ENCODE data around the gene PSME4. TPM values are rescaled to one million over a fixed set of nuclear protein-coding genes. Genes with fewer than 3 reads are reported as not detected.

The PSME4 gene
- total RNA-seq, 1 donor from 2014 or later, result 63.6 TPM

GRCh38 chr2:54008439-54008838 is 37.6 kb upstream of the PSME4 start:
- Histone ChIP-seq H3K4me3 (no peak overlapping the region), H3K27me3 (ENCODE audit: low read depth) (no peaks in the 10 kb centered on the region), H3K4me1 (no peaks in the 10 kb centered on the region), H3K36me3 (no peaks in the 10 kb centered on the region), H3K27ac (replicated peaks) (no peak overlapping the region), H3K9me3 (replicated peaks) (no peaks in the 10 kb centered on the region)
- TF ChIP-seq, protein P1, sequence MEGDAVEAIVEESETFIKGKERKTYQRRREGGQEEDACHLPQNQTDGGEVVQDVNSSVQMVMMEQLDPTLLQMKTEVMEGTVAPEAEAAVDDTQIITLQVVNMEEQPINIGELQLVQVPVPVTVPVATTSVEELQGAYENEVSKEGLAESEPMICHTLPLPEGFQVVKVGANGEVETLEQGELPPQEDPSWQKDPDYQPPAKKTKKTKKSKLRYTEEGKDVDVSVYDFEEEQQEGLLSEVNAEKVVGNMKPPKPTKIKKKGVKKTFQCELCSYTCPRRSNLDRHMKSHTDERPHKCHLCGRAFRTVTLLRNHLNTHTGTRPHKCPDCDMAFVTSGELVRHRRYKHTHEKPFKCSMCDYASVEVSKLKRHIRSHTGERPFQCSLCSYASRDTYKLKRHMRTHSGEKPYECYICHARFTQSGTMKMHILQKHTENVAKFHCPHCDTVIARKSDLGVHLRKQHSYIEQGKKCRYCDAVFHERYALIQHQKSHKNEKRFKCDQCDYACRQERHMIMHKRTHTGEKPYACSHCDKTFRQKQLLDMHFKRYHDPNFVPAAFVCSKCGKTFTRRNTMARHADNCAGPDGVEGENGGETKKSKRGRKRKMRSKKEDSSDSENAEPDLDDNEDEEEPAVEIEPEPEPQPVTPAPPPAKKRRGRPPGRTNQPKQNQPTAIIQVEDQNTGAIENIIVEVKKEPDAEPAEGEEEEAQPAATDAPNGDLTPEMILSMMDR (IDR thresholded peaks at IDR 0.05; ENCODE audit: borderline replicate concordance), result no peak
- intact Hi-C loops (cut with micrococcal nuclease), result no loop called here
- no peak for DNase-seq

DNA sequence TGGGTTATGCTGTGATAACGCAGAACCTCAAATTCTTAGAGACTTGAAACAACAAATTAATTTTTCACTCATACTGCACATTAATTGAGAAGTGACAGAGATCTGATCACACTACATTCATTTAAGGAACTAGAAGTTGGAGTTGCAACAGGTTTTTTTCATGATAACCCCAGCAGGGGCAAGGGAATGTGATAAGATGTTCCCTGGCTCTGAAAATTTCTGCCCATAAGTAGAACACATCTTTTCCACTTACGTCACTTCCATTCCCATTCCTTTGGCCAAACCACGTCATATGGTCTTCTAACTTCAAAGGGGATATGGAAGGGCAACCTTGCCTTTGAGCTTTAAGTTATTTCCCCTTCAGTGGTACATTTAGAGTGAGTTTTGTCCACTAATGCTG is 29.7 kb upstream of the PSME4 start:
- no peaks in the 10 kb centered on the region for H3K9me3 ChIP-seq (replicated peaks)
- no peak overlapping the region for H3K4me3 ChIP-seq
- DNase-seq, result no peak
- H3K27ac ChIP-seq (replicated peaks), result peak overlapping the region; percentile 71
- intact Hi-C loops (cut with micrococcal nuclease), result no loop called here
- no peaks in the 10 kb centered on the region for H3K27me3 ChIP-seq (ENCODE audit: low read depth)
- H3K4me1 ChIP-seq, result peaks cover 19% of the 10 kb centered on the region
- no peaks in the 10 kb centered on the region for H3K36me3 ChIP-seq
- TF ChIP-seq, protein P1 (IDR thresholded peaks at IDR 0.05; ENCODE audit: borderline replicate concordance), result no peak

GRCh38 chr2:54000122-54000521 is 29.3 kb upstream of the PSME4 start:
- TF ChIP-seq, protein P1 (IDR thresholded peaks at IDR 0.05; ENCODE audit: borderline replicate concordance), result no peak
- no peak for DNase-seq
- H3K9me3 ChIP-seq (replicated peaks), result no peaks in the 10 kb centered on the region
- H3K4me1 ChIP-seq, result peaks cover 19% of the 10 kb centered on the region
- no peaks in the 10 kb centered on the region for H3K36me3 ChIP-seq
- H3K27ac ChIP-seq (replicated peaks), result peak overlapping the region; percentile 71
- no peaks in the 10 kb centered on the region for H3K27me3 ChIP-seq (ENCODE audit: low read depth)
- intact Hi-C loops (cut with micrococcal nuclease), result no loop called here
- no peak overlapping the region for H3K4me3 ChIP-seq

DNA sequence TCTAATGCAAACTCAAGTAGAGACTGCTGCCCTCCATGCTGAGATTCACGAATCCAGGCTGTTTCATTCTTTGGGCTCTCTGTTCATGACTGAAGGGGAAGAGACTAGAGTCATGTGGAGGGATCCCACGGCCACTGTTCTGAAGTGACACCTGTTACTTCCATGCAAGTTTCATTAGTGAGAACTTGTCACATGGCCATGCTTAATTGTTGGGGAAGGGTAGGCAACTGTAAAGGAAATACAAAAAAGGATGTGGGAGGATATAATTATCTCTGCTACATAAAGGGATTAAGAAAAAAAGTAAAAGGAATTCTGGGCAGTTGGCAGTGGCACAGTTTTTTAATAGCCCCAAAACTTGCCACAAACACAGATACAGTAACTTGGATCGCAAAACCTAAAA is 28.0 kb upstream of the PSME4 start:
- Histone ChIP-seq H3K27me3 (ENCODE audit: low read depth) (no peaks in the 10 kb centered on the region), H3K27ac (replicated peaks) (peak overlapping the region; percentile 71), H3K36me3 (no peaks in the 10 kb centered on the region), H3K9me3 (replicated peaks) (no peaks in the 10 kb centered on the region), H3K4me3 (no peak overlapping the region), H3K4me1 (peaks cover 19% of the 10 kb centered on the region)
- intact Hi-C loops (cut with micrococcal nuclease), result no loop called here
- TF ChIP-seq, protein P1 (IDR thresholded peaks at IDR 0.05; ENCODE audit: borderline replicate concordance), result no peak
- no peak for DNase-seq

- intact Hi-C loops (cut with micrococcal nuclease), result no loop called here
- H3K27me3 ChIP-seq (ENCODE audit: low read depth), result no peaks in the 10 kb centered on the region
- H3K9me3 ChIP-seq (replicated peaks), result no peaks in the 10 kb centered on the region
- H3K4me1 ChIP-seq, result peaks cover 9% of the 10 kb centered on the region
- no peak overlapping the region for H3K27ac ChIP-seq (replicated peaks)
- TF ChIP-seq, protein P1 (IDR thresholded peaks at IDR 0.05; ENCODE audit: borderline replicate concordance), result no peak
- no peaks in the 10 kb centered on the region for H3K36me3 ChIP-seq
- H3K4me3 ChIP-seq, result no peak overlapping the region
- DNase-seq, result no peak
Measured at GRCh38 chr2:53994818-53995808, 24.3 kb upstream of the PSME4 start.

Measured in left ventricle myocardium inferior (tissue), 1 donor.